ENCODE measurements around the gene CCDC40. TPM values are rescaled to one million over a fixed set of nuclear protein-coding genes. Genes with fewer than 3 reads are reported as not detected.

CCDC40 gene
- total and polyA plus RNA-seq, 9 of the 15 experiments (the other 6 are each of a cell fraction or from before 2014, with no cell fraction given) = 0.07 to 0.33 TPM; not detected in 7

DNA sequence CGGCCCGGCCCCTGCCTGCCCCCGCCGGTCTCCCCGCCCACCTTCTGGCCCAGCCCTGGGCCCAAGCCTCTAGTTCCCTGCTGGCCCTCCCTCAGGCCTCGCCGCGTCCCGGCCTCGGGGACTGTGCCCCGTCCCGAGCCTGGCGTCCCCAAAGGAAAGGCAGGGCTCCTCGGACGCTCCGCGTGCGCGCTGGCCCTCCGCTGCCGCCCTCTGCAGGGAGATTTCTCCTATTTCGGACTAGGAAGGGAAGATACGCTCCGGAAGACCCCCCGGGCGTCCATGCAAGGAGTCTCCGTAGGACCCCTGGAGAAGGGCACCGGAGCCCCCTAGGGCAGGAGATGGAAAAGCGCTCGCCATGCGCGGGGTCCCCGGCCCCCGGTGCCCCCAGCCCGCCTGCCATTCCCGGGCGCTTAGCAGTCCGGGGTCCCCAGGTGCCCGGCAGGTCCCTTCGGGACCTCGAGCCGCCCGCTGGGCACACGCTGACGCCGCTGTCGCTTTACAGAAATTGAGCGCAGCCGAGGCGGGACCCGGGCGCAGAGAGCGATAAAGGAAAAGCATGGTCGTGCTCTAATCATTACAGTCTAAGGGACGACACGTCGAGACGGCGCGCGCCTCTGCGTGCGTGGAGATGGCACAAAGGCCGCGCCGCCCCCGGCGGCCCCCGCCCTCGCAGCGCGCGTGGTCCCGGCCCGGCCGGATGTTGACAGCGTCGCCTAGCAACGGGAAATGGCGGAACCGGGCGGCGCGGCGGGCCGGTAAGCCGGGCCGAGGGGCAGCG, at the start of gene CCDC40 (continued):
- TF ChIP-seq, protein P1, sequence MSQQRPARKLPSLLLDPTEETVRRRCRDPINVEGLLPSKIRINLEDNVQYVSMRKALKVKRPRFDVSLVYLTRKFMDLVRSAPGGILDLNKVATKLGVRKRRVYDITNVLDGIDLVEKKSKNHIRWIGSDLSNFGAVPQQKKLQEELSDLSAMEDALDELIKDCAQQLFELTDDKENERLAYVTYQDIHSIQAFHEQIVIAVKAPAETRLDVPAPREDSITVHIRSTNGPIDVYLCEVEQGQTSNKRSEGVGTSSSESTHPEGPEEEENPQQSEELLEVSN (IDR thresholded peaks at IDR 0.05; ENCODE audit: borderline replicate concordance in 1 of 2, extremely low read depth in 1 of 2, insufficient read depth in 1 of 2, insufficient read length in 1 of 2, low read depth in 1 of 2, low read length in 1 of 2, poor library complexity in 1 of 2, severe bottlenecking in 1 of 2) = peak in 1 of 2 experiments; percentile 78
- TF ChIP-seq ZFX (CRISPR knock-in tag; IDR thresholded peaks at IDR 0.05) = peak; percentile 65
- TF ChIP-seq, protein P2, sequence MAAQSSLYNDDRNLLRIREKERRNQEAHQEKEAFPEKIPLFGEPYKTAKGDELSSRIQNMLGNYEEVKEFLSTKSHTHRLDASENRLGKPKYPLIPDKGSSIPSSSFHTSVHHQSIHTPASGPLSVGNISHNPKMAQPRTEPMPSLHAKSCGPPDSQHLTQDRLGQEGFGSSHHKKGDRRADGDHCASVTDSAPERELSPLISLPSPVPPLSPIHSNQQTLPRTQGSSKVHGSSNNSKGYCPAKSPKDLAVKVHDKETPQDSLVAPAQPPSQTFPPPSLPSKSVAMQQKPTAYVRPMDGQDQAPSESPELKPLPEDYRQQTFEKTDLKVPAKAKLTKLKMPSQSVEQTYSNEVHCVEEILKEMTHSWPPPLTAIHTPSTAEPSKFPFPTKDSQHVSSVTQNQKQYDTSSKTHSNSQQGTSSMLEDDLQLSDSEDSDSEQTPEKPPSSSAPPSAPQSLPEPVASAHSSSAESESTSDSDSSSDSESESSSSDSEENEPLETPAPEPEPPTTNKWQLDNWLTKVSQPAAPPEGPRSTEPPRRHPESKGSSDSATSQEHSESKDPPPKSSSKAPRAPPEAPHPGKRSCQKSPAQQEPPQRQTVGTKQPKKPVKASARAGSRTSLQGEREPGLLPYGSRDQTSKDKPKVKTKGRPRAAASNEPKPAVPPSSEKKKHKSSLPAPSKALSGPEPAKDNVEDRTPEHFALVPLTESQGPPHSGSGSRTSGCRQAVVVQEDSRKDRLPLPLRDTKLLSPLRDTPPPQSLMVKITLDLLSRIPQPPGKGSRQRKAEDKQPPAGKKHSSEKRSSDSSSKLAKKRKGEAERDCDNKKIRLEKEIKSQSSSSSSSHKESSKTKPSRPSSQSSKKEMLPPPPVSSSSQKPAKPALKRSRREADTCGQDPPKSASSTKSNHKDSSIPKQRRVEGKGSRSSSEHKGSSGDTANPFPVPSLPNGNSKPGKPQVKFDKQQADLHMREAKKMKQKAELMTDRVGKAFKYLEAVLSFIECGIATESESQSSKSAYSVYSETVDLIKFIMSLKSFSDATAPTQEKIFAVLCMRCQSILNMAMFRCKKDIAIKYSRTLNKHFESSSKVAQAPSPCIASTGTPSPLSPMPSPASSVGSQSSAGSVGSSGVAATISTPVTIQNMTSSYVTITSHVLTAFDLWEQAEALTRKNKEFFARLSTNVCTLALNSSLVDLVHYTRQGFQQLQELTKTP (IDR thresholded peaks at IDR 0.05; ENCODE audit: low read depth in 1 of 2, partially characterized antibody in 2 of 2) = no peak
- TF ChIP-seq ZNF134 (CRISPR knock-in tag; conservative IDR thresholded peaks at IDR 0.05) = no peak
- TF ChIP-seq, protein P3, sequence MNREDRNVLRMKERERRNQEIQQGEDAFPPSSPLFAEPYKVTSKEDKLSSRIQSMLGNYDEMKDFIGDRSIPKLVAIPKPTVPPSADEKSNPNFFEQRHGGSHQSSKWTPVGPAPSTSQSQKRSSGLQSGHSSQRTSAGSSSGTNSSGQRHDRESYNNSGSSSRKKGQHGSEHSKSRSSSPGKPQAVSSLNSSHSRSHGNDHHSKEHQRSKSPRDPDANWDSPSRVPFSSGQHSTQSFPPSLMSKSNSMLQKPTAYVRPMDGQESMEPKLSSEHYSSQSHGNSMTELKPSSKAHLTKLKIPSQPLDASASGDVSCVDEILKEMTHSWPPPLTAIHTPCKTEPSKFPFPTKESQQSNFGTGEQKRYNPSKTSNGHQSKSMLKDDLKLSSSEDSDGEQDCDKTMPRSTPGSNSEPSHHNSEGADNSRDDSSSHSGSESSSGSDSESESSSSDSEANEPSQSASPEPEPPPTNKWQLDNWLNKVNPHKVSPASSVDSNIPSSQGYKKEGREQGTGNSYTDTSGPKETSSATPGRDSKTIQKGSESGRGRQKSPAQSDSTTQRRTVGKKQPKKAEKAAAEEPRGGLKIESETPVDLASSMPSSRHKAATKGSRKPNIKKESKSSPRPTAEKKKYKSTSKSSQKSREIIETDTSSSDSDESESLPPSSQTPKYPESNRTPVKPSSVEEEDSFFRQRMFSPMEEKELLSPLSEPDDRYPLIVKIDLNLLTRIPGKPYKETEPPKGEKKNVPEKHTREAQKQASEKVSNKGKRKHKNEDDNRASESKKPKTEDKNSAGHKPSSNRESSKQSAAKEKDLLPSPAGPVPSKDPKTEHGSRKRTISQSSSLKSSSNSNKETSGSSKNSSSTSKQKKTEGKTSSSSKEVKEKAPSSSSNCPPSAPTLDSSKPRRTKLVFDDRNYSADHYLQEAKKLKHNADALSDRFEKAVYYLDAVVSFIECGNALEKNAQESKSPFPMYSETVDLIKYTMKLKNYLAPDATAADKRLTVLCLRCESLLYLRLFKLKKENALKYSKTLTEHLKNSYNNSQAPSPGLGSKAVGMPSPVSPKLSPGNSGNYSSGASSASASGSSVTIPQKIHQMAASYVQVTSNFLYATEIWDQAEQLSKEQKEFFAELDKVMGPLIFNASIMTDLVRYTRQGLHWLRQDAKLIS (CRISPR knock-in tag; IDR thresholded peaks at IDR 0.05) = no peak
- TF ChIP-seq, protein P4, sequence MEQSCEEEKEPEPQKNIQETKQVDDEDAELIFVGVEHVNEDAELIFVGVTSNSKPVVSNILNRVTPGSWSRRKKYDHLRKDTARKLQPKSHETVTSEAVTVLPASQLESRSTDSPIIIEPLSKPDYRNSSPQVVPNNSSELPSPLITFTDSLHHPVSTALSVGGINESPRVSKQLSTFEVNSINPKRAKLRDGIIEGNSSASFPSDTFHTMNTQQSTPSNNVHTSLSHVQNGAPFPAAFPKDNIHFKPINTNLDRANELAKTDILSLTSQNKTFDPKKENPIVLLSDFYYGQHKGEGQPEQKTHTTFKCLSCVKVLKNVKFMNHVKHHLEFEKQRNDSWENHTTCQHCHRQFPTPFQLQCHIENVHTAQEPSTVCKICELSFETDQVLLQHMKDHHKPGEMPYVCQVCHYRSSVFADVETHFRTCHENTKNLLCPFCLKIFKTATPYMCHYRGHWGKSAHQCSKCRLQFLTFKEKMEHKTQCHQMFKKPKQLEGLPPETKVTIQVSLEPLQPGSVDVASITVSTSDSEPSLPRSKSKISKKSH (CRISPR knock-in tag; IDR thresholded peaks at IDR 0.05) = no peak
- no peak for TF ChIP-seq PCBP2 (IDR thresholded peaks at IDR 0.05; ENCODE audit: low read depth, low read length, poor library complexity, severe bottlenecking)
- TF ChIP-seq, protein P5, sequence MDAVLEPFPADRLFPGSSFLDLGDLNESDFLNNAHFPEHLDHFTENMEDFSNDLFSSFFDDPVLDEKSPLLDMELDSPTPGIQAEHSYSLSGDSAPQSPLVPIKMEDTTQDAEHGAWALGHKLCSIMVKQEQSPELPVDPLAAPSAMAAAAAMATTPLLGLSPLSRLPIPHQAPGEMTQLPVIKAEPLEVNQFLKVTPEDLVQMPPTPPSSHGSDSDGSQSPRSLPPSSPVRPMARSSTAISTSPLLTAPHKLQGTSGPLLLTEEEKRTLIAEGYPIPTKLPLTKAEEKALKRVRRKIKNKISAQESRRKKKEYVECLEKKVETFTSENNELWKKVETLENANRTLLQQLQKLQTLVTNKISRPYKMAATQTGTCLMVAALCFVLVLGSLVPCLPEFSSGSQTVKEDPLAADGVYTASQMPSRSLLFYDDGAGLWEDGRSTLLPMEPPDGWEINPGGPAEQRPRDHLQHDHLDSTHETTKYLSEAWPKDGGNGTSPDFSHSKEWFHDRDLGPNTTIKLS (IDR thresholded peaks at IDR 0.05; ENCODE audit: borderline replicate concordance, low read depth) = no peak
- peak; percentile 61 for TF ChIP-seq ZBTB7A (IDR thresholded peaks at IDR 0.05; ENCODE audit: borderline replicate concordance, control insufficient read depth, low read depth, low read length)

Measured in K562 (cell line).